ENCODE results near the gene DUOXA2.

Gene DUOXA2

DNA sequence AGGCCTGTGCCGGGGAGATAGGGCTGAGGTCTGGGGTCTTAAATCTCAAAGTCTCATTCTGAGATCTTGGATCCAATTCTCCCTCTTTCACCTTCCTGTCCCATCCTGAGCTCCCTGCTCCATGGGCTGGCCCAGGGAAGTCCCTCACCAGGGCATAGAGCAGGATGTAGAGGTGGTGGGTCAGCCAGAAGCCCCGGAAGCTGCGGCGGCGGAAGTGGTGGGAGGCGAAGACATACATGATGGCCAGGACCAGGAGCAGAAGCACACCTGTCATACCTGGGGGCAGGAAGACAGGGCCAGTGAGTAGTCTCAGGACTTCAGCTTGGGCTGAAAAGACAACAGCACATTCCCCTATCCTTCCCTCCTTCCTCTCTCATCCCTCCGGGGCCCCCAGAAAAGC is 16.7 kb upstream of the DUOXA2 start:
- TF ChIP-seq, protein P1, sequence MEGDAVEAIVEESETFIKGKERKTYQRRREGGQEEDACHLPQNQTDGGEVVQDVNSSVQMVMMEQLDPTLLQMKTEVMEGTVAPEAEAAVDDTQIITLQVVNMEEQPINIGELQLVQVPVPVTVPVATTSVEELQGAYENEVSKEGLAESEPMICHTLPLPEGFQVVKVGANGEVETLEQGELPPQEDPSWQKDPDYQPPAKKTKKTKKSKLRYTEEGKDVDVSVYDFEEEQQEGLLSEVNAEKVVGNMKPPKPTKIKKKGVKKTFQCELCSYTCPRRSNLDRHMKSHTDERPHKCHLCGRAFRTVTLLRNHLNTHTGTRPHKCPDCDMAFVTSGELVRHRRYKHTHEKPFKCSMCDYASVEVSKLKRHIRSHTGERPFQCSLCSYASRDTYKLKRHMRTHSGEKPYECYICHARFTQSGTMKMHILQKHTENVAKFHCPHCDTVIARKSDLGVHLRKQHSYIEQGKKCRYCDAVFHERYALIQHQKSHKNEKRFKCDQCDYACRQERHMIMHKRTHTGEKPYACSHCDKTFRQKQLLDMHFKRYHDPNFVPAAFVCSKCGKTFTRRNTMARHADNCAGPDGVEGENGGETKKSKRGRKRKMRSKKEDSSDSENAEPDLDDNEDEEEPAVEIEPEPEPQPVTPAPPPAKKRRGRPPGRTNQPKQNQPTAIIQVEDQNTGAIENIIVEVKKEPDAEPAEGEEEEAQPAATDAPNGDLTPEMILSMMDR (conservative IDR thresholded peaks at IDR 0.05; ENCODE audit: low read depth, low read length), result no peak
- Histone ChIP-seq H3K4me2 (no peak overlapping the region), H2AFZ (ENCODE audit: low read depth) (no peak overlapping the region), H3K36me3 (ENCODE audit: insufficient read depth) (no peaks in the 10 kb centered on the region), H3K4me3 (IDR thresholded peaks at IDR 0.05; ENCODE audit: insufficient read depth, low read depth, low read length) (no peak overlapping the region), H3K27ac (no peak overlapping the region), H3K4me1 (ENCODE audit: low read depth, poor library complexity, severe bottlenecking) (no peaks in the 10 kb centered on the region), H3K27me3 (ENCODE audit: insufficient read depth, low read depth) (no peaks in the 10 kb centered on the region), H3K9ac (no peak overlapping the region), H4K20me1 (ENCODE audit: insufficient read depth) (no peaks in the 10 kb centered on the region), H3K79me2 (ENCODE audit: insufficient read depth, low read depth) (no peaks in the 10 kb centered on the region)

DNA sequence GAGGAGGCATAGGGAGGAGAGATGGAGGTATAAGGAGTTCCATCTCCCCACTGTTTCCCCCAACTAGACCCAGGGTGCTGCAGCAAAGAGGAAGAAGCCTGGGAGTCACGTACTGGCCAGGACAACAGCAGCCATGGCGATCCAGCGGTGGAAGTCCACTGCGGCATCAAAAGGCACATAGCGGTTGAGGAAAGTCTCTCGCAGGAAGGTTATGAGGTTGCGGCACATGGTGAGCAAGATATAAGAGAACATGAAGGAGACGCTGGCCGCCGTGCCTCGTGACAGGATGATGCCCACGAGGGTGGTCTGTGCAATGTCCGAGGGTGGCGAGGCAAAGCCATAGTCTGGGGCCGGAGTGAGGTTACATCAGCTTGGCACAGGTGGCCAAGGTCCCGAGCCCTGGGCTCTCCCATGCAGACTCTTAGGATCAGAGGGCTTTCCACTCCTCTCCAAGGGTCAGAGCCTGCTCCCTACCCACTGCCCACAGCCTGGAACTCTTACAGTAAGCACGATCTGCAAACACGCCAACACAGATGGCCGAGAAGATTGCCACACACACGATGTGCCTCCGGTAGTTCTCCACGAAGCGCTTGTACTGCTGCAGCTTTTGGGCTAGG is 14.5 kb upstream of the DUOXA2 start:
- Histone ChIP-seq H3K4me2 (no peak overlapping the region), H3K4me3 (IDR thresholded peaks at IDR 0.05; ENCODE audit: insufficient read depth, low read depth, low read length) (no peak overlapping the region), H3K27me3 (ENCODE audit: insufficient read depth, low read depth) (no peaks in the 10 kb centered on the region), H4K20me1 (ENCODE audit: insufficient read depth) (no peaks in the 10 kb centered on the region), H3K9ac (no peak overlapping the region), H2AFZ (ENCODE audit: low read depth) (no peak overlapping the region), H3K79me2 (ENCODE audit: insufficient read depth, low read depth) (no peaks in the 10 kb centered on the region), H3K27ac (no peak overlapping the region), H3K36me3 (ENCODE audit: insufficient read depth) (no peaks in the 10 kb centered on the region), H3K4me1 (ENCODE audit: low read depth, poor library complexity, severe bottlenecking) (no peaks in the 10 kb centered on the region)
- TF ChIP-seq, protein P1 (conservative IDR thresholded peaks at IDR 0.05; ENCODE audit: low read depth, low read length), result no peak

DNA sequence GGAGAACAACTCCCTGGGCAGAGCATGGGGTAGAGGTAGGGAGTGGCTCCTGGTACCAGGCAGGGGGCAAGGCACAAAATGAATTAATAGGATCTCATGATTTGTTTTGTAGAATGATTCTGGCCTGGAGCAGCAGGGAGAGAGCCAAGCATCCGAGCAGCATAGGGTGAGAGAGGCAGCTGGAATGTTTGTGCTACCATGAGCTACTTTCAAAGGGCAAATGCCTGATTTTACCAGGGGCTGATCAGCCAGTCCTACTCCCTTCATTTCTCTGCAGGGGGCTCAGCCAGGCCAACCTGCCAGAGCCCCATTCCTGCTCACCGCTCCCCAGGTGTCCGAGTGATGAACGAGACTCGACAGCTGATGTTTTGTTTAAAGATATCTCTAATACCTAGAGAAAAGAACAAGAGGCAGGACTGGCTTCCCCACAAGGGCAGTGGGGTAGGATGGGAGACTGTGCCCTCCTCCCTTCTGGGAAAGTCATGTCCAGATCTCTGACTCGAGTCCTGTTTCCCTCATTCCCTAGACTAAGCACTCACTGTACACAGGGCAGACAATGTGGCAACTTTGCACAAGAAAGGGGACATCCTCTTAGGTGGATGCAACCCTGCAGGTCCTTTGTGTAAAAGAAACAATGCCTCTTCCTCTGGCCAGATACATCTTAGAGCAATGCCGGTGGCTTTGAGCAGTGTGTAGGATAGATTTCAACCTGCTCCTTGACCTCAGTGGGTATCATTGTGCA is 13.1 kb upstream of the DUOXA2 start:
- no peaks in the 10 kb centered on the region for H3K79me2 ChIP-seq (ENCODE audit: insufficient read depth, low read depth)
- H3K4me3 ChIP-seq (IDR thresholded peaks at IDR 0.05; ENCODE audit: insufficient read depth, low read depth, low read length), result no peak overlapping the region
- no peaks in the 10 kb centered on the region for H3K4me1 ChIP-seq (ENCODE audit: low read depth, poor library complexity, severe bottlenecking)
- no peak overlapping the region for H3K4me2 ChIP-seq
- no peak overlapping the region for H2AFZ ChIP-seq (ENCODE audit: low read depth)
- no peaks in the 10 kb centered on the region for H4K20me1 ChIP-seq (ENCODE audit: insufficient read depth)
- no peaks in the 10 kb centered on the region for H3K27me3 ChIP-seq (ENCODE audit: insufficient read depth, low read depth)
- TF ChIP-seq, protein P1 (conservative IDR thresholded peaks at IDR 0.05; ENCODE audit: low read depth, low read length), result no peak
- H3K36me3 ChIP-seq (ENCODE audit: insufficient read depth), result no peaks in the 10 kb centered on the region
- H3K9ac ChIP-seq, result no peak overlapping the region
- no peak overlapping the region for H3K27ac ChIP-seq

DNA sequence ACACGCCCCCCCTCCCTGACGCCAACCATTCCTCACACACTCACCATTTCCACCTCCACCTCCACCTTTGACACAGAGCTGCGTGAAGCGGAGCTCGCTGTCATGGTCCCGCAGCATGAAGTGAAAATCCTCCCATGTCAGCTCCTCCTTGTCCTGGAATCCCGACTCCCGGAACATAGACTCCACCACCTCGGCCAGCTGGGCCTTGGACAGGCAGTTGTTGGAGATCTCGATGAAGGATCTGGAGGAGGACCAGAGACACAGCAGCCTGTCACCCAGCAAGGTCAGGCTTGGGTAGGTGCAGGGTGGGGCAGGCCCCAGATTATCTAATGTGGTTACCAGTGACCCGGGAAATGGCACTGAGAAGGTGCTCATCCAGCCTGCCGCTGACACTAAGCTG is 12.4 kb upstream of the DUOXA2 start:
- Histone ChIP-seq H3K79me2 (ENCODE audit: insufficient read depth, low read depth) (no peaks in the 10 kb centered on the region), H4K20me1 (ENCODE audit: insufficient read depth) (no peaks in the 10 kb centered on the region), H3K4me3 (IDR thresholded peaks at IDR 0.05; ENCODE audit: insufficient read depth, low read depth, low read length) (no peak overlapping the region), H3K9ac (no peak overlapping the region), H3K27me3 (ENCODE audit: insufficient read depth, low read depth) (no peaks in the 10 kb centered on the region), H3K4me1 (ENCODE audit: low read depth, poor library complexity, severe bottlenecking) (no peaks in the 10 kb centered on the region), H3K27ac (no peak overlapping the region), H3K4me2 (no peak overlapping the region), H3K36me3 (ENCODE audit: insufficient read depth) (no peaks in the 10 kb centered on the region), H2AFZ (ENCODE audit: low read depth) (no peak overlapping the region)
- TF ChIP-seq, protein P1 (conservative IDR thresholded peaks at IDR 0.05; ENCODE audit: low read depth, low read length), result no peak
